Inferior parietal cortex (tissue), 1 donor: ENCODE data around the gene ROBO1.

Experiments used
- DNase-seq: peaks from one replicate; pipeline ENCODE4 v3.0.0-alpha.2; 2016; ENCODE audit errors: extremely low spot score

ROBO1 gene

GRCh38 chr3:78633626-78634025 lies 1134.2 kb downstream of the ROBO1 start:
- no peak for DNase-seq

GRCh38 chr3:78632925-78633553 lies 1134.8 kb downstream of the ROBO1 start:
- no peak for DNase-seq

- no peak for DNase-seq
Observed at GRCh38 chr3:78629544-78629943, 1138.3 kb downstream of the ROBO1 start.

DNA sequence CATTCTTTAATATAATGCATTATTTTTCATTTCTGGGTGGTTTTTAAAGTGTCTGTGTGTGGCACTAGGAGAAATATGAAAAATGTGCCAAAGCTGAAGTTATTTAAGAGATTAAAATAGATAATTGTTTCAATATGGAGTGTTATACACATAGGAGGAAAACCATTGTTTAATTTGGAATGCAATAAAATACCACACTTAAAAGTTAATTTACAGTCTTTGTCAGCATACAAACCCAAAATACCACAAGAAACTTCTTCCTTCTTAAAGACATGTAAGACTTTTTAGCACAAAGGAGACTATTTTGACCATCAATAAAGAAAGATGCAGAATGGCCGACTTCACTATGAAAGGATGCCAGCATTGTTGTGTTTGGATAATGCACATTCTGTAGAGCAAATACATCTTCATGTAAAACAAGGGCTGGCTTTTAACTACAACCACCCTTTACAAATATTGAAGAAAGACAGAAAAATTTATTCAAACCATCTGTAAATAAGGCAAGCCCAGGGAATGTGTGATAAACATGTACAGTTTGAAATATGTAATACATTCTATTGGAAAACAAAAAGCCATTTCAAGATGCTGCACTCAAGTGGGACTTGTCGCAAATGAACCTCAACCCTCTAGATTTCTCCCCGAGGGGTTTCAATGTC lies 1146.6 kb downstream of the ROBO1 start:
- no peak for DNase-seq

DNA sequence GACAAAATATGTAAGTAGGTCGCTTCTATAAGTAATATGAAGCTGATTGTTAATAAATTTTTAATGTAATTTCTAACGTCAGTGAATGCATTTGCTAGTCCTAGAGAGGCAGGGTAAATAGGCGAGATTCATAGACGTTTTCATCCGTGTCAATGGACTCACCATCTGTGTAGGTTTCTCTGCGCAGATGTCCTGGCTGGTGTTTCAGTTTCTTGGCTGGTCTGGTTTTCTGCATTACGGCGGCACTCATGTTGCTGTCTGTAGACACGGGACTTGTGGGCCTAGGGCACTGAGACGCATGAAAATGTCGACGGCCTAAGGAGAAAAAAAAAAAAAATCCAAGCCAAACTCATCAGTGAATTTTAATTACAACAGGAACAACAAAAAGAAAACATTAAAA lies 1153.3 kb downstream of the ROBO1 start:
- no peak for DNase-seq

DNA sequence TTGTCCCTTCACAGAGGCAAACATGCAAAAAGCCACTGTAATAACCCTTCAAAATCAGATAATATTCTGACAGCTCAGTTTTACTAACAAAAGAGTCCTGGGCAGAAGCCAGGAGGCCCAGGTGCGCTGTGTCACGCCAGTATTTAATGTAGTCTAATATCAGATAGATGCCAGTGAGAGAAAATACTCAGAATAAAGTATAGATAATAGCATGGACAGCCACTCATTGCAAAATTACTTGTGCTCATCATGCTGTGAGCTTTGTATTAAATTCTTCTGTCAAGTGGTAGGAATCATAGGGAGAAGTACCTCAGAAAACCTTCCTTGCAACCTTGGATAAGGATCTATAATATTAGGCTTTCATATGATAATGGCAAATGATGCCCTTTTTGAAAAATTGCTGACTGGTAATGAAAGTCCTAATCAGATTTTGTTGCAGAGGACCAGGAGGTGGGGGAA lies 1154.3 kb downstream of the ROBO1 start:
- DNase-seq: no peak

DNA sequence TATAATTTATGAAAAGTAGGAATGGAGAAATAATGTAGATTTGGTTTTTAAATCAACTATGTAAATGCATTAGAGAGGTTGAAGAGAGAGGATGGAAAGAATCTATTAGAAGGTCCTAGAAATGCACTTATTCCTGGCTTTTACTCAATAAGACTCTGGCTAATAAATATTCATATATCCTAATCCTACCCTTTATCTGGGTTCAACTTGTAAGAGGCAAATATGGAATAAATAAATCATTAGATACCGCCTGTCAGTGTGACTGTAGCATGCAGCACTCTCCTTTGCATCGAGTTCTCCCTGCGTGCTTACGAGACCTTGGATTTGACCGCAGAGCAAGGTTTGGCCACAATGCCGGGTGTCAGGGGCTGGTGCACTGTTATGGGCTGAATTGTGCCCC lies 1156.5 kb downstream of the ROBO1 start:
- DNase-seq: no peak

- no peak for DNase-seq
Observed at GRCh38 chr3:78610462-78611125, 1157.2 kb downstream of the ROBO1 start.

GRCh38 chr3:78606756-78607155 lies 1161.0 kb downstream of the ROBO1 start:
- no peak for DNase-seq

DNA sequence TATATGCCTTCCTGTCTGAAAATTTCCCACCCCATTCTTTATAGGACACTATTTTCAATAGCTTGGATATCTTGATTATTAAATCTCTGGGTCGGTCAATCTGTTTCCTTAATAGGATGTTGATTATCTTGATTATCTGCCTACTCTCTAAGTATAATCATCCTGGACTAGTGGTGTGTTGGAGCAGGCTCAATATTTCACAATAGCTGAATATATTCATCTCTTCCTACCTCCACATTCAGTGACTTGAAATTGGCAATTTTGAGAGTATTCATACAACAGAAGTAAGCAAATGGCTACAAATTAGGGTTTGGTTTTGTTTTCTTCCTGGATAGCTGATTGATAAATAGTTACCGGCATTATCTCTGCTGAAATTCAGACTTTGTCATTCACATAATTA lies 1162.6 kb downstream of the ROBO1 start:
- no peak for DNase-seq

- no peak for DNase-seq
Observed at GRCh38 chr3:78604341-78604740, 1163.5 kb downstream of the ROBO1 start.

- DNase-seq: no peak
Observed at GRCh38 chr3:78601249-78601648, 1166.5 kb downstream of the ROBO1 start.

DNA sequence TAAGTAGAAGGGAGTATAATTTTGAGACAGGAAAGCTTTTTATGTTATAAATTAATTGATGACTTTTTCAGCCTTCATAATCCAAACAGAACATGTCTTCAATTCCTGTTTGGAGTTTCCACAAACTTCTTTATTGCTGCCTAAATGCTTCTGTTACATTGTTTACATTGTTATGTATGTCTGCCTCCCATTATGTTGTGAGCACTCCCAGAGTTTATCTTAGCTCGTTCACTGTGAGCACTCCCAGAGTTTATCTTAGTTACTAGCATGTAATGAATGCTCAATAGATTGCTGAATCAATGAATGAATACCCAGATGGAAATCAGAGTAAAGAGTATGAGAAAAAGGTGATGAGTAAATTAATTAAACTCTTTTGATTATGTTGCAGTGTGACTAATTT lies 1178.0 kb downstream of the ROBO1 start:
- no peak for DNase-seq

- no peak for DNase-seq
Observed at GRCh38 chr3:78588906-78589621, 1178.7 kb downstream of the ROBO1 start.

DNA sequence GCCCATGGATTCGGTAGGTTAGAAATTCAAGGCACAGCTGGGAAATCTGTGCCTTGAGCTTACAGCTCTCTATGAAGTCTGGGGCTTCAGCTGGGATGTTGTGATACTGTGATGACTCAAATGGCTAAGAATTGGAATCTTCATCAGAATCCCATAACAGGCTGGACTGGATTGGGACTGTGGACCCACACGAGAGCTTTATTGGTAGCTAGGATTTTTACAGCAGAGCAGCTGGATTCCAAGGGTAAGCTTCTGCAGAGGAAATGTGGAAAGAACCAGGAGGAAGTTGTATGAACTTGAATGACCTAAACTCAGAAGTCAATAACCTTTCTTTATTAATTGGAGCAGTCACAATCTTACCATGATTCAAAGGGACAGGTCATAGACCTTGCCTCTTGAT lies 1187.1 kb downstream of the ROBO1 start:
- DNase-seq: no peak

- no peak for DNase-seq
Observed at GRCh38 chr3:78571486-78571885, 1196.3 kb downstream of the ROBO1 start.

DNA sequence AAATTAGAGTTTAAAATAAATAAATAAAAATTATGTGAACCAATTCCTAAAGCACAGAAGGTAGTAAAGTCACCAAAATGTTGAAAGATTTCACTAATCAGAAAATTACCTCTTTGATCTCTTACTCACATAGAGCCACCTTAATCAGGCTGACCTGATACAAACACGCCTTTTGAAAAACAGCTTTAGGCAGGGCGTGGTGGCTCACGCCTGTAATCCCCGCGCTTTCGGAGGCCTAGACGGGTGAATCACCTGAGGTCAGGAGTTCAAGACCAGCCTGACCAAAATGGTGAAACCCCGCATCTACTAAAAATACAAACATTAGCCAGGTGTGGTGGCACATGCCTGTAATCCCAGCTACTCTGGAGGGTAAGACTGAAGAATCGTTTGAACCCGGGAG lies 1197.3 kb downstream of the ROBO1 start:
- no peak for DNase-seq

DNA sequence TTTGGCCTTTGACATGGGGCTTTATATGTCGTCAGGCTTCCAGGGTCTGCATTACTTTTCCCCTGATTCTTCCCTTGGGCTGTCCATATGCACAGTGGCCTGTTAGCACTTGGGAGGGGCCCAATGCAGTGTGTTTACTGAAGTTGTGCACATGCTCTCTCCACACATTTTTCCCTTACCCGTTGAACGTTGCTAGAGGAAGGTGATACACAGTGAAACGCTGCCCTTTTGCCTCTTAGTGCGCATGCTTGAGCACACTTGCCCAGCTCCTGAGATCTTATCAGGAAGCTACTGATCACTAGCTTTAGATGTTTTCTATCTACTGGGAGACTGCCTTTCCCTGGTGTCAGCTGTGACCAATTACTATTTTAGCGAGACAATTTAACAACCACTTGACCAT lies 1198.0 kb downstream of the ROBO1 start:
- no peak for DNase-seq

DNA sequence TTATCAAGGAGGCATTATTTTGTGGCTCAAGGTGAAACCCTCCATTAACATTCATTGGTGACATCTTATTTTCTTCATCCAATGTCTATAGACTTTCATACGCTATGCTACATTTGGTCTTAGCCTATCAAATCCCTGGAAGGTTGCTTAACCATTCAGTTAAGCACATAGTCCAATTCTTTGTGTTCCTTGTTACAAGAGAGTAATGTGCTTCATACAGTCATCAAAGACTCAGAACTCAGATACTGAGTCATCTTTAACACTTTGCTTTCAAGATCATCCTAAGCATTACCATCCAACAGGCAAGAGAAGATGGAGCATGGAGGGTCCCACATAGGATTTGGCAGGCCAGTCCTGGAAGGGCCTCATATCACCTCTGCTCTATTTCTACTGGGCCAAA lies 1202.1 kb downstream of the ROBO1 start:
- no peak for DNase-seq

GRCh38 chr3:78562328-78562727 lies 1205.5 kb downstream of the ROBO1 start:
- DNase-seq: no peak
